HFFc6 (cell line): ENCODE data around the gene PTCHD1. TPM values are rescaled to one million over a fixed set of nuclear protein-coding genes. Genes with fewer than 3 reads are reported as not detected.

Experiments
- DNase-seq: peaks from one replicate; pipeline ENCODE4 v3.0.0-alpha.2; 2018
- H3K27ac Mint-ChIP-seq: 2 replicates; pipeline ENCODE4 v1.8.0; 2020; ENCODE audit warnings: mild to moderate bottlenecking, mixed read lengths
- H3K27me3 Mint-ChIP-seq: 2 replicates; pipeline ENCODE4 v1.8.0; 2021; ENCODE audit warnings: mild to moderate bottlenecking, moderate library complexity, mixed read lengths; ENCODE audit not compliant: insufficient read depth
- H3K36me3 Mint-ChIP-seq: 2 replicates; pipeline ENCODE4 v1.8.0; 2021; ENCODE audit warnings: low read depth, mixed read lengths
- H3K4me1 Mint-ChIP-seq: 2 replicates; pipeline ENCODE4 v1.8.0; 2020; ENCODE audit warnings: low read depth, mixed read lengths
- H3K4me3 Mint-ChIP-seq: 2 replicates; pipeline ENCODE4 v1.8.0; 2020; ENCODE audit warnings: mild to moderate bottlenecking, moderate library complexity, mixed read lengths
- H3K9me3 Mint-ChIP-seq: 2 replicates; pipeline ENCODE4 v1.8.0; 2020; ENCODE audit warnings: mild to moderate bottlenecking, mixed read lengths
- total RNA-seq, 6 experiments: library from RNA; stranded (reverse); fragmentation: NEBNext Ultra II Directional; extraction: Animal tissue kit (Norgen Biotek cat#: 25700); gene quantifications; 2 replicates in 1 of 6; 3 replicates in 5 of 6; pipeline ENCODE4 v1.2.3, GENCODE V29; 2021
- TF ChIP-seq, protein P1 (sequence below): fragments of 200-600 bp; sonication (generic); IDR thresholded peaks from 2 replicates; pipeline ENCODE4 v1.5.0; 2021; ENCODE audit warnings: antibody characterized with exemption, mild to moderate bottlenecking

Gene PTCHD1
- total RNA-seq, 6 experiments from 2014 or later = not detected

DNA sequence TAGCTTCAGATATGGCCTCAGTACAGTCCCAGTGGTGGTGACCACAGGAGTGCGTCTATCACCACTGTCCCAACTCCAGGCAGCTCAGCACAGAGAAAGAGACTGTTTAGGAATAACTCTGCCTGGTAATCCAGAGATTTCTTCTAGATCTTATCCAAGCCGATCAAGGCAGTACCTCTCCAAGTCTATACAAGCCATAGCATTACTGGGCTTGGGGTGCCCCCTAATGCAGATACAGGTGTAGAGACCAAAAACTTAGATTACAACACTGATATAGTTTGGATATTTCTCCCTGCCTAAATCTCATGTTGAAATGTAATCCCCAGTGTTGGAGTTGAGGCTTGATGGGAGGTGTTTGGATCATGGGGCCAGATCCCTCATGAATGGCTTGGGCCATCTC lies 100.9 kb downstream of the PTCHD1 start:
- no peak overlapping the region for H3K27ac Mint-ChIP-seq
- peaks cover 4% of the 10 kb centered on the region; the same call in 1 of the 2 replicates for H3K9me3 Mint-ChIP-seq
- no peak overlapping the region for H3K4me3 Mint-ChIP-seq
- peaks cover 4% of the 10 kb centered on the region; the same call in 1 of the 2 replicates for H3K27me3 Mint-ChIP-seq
- no peaks in the 10 kb centered on the region for H3K36me3 Mint-ChIP-seq
- TF ChIP-seq, protein P1, sequence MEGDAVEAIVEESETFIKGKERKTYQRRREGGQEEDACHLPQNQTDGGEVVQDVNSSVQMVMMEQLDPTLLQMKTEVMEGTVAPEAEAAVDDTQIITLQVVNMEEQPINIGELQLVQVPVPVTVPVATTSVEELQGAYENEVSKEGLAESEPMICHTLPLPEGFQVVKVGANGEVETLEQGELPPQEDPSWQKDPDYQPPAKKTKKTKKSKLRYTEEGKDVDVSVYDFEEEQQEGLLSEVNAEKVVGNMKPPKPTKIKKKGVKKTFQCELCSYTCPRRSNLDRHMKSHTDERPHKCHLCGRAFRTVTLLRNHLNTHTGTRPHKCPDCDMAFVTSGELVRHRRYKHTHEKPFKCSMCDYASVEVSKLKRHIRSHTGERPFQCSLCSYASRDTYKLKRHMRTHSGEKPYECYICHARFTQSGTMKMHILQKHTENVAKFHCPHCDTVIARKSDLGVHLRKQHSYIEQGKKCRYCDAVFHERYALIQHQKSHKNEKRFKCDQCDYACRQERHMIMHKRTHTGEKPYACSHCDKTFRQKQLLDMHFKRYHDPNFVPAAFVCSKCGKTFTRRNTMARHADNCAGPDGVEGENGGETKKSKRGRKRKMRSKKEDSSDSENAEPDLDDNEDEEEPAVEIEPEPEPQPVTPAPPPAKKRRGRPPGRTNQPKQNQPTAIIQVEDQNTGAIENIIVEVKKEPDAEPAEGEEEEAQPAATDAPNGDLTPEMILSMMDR = no peak
- no peaks in the 10 kb centered on the region for H3K4me1 Mint-ChIP-seq
- DNase-seq = no peak

- TF ChIP-seq, protein P1 = no peak
- DNase-seq = no peak
- no peak overlapping the region for H3K4me3 Mint-ChIP-seq
- peaks cover 4% of the 10 kb centered on the region; the same call in 1 of the 2 replicates for H3K27me3 Mint-ChIP-seq
- no peaks in the 10 kb centered on the region for H3K36me3 Mint-ChIP-seq
- no peak overlapping the region for H3K27ac Mint-ChIP-seq
- H3K4me1 Mint-ChIP-seq = no peaks in the 10 kb centered on the region
- peaks cover 4% of the 10 kb centered on the region; the same call in 1 of the 2 replicates for H3K9me3 Mint-ChIP-seq
Measured at GRCh38 chrX:23436875-23437274, 102.2 kb downstream of the PTCHD1 start.

DNA sequence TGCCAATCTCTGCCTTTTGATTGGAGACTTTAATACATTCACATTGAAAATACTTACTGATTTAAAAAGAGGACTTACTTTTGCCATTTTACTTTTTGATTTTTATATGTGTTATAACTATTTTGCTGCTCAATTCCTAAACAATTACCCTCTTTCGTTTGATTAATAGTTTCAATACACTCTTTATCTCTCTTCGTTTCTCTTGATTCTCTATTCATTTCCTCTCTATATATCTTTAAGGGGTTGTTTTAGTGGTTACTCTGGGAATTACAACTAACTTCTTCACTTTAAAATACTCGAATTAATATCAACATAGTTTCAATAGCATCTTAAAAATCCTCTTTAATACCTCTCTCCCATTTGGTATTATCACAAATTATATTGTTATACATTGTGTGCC lies 116.6 kb downstream of the PTCHD1 start:
- Mint-ChIP-seq H3K27me3 (no peaks in the 10 kb centered on the region), H3K4me1 (no peaks in the 10 kb centered on the region), H3K4me3 (no peak overlapping the region), H3K9me3 (no peaks in the 10 kb centered on the region), H3K27ac (no peak overlapping the region), H3K36me3 (no peaks in the 10 kb centered on the region)
- TF ChIP-seq, protein P1 = peak; percentile 24; the same call in 1 of the 2 replicates
- no peak for DNase-seq
